HG02885 (cell line): ENCODE measurements around the gene VPS51.

ENCODE experiments used
- ATAC-seq: cut with Tn5 transposase; IDR thresholded peaks from one replicate; pipeline ENCODE4 v1.9.1; 2021; ENCODE audit warnings: mild to moderate bottlenecking; ENCODE audit not compliant: unreplicated experiment, poor library complexity

VPS51 gene

DNA sequence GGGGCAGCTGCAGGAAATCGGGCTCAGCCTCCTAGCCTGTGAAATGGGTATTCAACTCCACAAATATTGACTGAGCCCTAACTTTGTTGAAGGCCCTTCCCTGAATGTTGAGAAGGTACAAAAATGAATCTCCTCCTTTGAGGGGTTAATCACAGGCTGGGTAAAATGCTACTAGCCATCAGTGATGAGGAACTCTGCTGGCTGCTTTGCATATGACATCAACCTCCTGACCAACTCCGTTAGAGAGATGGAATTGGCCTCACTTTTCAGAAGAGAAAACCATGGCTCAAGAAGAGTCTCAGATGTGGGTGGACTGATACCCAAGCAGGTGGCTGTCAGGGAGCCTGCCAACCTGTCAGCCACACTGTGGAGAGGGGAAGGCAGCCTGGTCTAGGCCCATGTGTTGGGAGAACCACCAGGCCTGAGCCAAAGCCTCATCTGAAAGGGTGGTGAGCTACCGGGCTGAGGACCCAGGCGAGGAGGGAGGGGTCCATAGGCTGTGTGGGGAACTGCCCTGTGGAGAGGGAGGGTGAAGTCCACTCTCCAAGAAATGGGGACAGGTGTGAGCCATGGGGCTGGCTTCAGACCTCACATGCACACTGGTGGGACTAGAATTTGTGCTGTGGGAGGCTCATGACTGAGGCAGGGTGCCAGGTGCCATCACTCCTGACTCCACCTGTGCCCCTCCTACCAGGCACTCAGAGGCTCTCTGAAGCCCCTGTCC lies 23.9 kb upstream of the VPS51 start:
- ATAC-seq: no peak

DNA sequence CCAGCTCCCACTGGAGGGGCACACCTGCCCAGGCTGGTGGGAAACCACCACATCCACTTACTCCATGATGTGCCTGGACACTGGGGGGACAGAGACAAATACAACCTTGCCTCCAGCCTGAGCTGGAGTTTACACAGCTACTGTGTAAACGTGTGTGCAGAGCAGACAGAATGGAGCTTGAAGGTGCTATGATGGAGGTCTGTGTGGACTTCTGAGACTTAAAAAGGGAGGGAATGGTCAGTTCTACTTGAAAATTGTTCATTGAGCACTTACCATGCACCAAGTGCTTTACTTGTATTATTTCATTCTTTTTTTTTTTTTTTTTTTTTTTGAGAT lies 23.4 kb upstream of the VPS51 start:
- no peak for ATAC-seq

DNA sequence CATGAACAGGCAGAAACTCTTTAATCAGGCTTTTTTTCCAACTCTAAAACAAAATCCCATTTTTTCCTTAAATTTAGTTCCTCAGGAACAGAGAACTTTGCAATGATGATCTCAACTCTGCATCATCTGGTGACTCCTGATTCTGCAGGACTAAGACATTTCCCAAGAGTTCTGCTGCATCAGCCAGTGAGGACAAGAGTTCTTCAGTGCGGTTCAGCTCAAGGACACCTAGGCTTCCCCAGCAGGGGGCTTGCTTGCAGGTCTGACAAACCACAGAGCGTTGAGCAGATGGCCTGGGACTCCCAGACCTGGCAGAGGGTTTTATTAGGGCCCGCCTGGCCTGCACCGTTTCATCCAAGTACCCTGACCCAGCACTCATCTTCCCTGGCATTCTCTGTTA lies 18.6 kb upstream of the VPS51 start:
- no peak for ATAC-seq

DNA sequence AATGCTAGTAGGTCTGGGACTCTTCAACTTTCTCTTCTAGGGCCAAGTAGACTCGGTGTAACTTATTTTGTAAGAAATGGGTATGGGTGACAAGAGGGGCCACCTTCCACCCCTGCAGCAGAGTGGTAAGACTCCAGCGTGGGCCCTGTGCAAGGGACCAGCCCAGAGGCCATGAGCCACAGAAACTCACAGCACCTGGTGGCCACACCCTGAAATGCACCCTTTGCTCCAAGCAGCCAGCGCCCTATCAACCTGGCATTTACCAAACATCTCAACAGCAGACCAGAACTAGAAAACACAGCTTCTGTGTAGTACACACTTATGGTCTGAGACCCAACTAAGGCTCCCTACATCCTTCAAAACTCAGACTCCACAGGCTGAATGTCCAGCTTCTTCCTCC lies 17.9 kb upstream of the VPS51 start:
- ATAC-seq: peak; percentile 54

DNA sequence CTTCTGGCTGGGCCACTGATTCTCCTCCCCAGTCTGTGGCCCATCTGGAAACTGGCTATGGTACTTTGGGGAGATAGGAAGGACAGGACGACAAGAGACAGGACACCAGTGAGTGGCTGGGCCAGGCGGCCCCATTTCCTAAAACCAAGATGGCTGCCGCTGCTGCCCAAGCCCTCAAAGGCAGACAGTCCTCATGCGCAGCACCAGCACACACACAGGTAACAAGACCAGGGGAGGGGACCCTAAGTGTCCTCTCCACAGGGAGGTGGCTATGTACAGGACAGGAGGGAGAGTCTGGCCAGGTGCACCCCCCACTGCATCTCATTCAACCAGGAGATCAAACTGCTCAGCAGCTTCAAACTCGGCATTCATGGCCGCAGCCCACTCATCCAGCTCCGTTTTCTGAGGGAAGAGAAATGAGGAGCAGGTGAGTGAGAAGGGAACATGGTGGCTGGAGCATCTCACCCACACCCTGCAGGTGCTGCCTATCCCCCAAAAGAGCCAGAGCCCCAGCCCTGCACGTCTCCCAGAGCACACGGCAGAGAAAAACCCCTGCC lies 17.1 kb upstream of the VPS51 start:
- no peak for ATAC-seq

DNA sequence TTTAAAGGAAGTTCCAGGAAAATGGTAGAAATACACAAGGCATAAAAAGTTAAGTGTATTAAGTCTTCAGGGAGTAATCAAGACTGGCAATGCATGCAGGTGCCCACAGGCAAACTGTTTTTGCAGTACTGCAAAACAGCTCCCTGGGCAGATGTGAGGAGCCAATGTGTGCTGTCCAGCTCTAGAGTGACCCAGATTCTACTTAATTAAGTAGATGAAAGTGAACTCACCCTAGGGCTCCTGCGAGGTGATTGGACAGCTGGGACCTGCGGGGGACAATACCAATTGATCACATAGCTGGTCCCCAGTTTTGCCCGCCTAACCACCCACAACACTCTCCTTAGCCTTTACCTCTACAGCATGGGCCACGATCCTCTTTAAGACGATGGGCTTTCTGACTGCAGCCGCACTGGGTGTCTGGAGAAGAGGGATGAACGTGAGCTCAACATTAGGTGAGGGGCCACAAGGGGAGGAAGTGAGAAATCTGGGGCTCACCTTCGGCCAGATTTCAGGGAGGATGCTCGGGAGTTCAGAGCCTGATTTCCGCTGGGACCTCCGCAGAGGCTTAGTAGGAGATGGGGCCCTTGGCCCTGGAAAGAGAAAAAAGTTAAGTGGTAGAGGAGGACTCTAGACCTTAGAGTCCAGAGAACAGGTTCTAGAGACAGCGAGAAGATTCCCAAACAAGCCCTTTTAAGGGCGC lies 12.7 kb upstream of the VPS51 start:
- peak; percentile 13 for ATAC-seq

DNA sequence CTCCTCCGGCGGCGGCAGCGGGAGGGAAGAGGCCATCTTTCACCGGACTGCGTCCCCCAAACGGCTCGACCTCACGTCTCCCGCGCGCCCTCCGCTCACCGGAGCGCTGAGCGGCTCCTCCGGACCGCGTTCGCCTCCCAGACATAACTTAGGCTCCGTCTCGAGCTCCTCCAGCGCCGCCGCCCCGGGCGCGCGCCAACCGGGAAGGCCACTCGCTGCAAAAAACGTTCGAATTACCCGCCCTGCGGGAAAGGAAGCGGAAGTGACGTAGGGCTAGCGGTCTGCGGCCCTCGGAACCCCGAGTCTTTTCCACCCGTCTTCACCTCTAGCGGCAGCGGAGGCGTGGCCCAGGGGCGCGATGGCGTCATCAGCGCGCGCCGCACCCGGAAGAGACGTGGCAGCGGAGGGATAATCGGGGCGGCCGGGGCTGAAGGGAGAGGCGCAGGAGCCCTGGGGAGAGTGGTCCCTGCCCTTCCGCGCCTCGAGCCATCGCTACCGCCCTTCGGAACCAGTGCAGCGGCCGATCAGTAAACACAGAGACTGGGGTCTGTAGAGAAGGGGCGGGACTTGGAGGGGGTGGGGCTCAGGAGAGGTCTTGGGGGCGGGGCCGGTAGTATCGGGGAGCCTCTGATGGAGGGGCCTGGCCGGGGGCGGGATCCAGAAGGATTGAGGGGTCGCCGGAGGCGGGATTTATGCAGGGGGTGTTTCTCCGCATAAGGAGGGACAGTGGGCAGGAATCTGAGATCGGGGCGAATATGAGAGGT lies 12.0 kb upstream of the VPS51 start, which contains the start of the genes CDCA5 and ZFPL1:
Gene CDCA5, minus strand, starts transcription at position 207 of the 764 bp plus-strand sequence. Its CDS starts 62 bp downstream, at position 145.
Gene ZFPL1, plus strand, starts transcription at position 389 of the 764 bp plus-strand sequence. CDS start 477 bp downstream, outside the sequence.
- peak; percentile 91 for ATAC-seq

DNA sequence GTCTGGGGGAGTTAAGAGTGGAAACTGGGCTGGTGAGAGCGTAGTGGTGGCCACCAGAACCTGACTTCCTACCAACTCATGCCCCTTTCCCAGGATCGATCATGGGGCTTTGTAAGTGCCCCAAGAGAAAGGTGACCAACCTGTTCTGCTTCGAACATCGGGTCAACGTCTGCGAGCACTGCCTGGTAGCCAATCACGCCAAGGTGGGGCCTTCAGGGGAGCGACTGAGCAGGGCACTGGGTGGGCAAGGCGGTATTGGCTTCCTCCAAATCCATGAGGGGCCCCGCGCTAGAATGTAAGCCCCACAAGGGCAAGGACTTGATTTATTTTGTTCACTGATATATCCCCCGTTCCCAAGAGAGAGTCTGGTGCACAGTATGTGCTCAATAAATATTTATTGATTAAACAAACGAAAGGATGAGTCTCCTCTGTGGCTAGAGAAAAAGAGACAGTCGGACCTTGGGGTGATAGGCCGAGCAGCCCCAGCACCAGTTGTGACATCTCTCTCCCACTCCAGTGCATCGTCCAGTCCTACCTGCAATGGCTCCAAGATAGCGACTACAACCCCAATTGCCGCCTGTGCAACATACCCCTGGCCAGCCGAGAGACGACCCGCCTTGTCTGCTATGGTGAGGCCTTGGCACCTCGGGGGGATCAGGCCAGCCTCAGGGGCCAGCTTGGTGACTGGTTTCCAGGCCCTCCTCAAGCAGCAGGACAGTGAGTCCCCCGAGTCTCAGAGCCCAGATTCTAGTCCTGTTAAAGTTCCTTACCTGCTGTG lies 11.2 kb upstream of the VPS51 start:
- ATAC-seq: no peak

DNA sequence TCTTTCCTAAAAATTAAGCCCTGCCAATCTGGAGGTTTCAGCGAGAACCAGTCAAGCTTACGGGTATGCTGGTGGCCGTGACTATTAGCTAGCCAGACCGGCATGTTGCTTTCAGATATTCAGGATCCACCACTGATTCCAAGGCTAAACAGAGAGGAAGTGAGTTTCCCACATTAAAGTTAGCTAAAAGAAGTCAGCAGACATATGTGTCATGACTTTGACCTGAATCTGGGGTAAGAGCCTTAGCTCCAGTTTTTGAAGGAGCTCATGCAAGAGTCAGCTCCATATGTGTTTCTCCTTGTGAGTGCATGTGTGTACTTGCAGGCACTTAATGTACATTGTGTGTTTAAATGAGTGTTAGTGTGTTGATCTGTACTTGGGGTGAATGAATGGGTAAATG lies 10.6 kb upstream of the VPS51 start:
- ATAC-seq: no peak

DNA sequence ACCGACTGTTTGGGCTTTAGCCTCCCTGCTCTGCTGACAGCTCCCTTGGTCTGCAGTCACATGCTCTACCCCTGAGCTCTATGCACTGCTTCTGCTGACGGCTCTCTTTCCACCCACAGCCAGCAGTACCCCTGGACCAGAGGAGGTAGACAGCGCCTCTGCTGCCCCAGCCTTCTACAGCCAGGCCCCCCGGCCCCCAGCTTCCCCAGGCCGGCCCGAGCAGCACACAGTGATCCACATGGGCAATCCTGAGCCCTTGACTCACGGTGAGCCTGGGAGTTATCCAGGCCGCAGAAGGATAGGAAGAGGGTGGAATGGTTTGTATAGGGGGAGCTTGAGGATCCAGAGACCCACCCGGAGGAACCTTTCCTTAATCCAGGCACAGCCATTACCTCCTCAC lies 9.2 kb upstream of the VPS51 start:
- ATAC-seq: no peak

DNA sequence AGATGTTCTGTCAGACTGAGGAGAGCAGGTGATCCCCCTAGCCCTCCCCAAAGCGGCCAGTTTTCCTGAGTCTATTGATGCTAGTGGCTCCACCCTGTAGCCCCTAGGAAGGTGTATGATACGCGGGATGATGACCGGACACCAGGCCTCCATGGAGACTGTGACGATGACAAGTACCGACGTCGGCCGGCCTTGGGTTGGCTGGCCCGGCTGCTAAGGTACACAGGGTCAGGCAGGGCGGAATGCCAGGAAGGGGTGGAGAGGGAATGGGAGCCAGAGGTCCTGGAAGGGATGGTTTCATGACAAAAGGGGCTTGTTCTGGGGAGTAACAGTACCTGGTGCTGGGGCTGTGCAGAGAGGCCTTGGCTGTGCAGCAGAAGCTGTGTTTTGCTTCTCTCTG lies 8.8 kb upstream of the VPS51 start:
- no peak for ATAC-seq

DNA sequence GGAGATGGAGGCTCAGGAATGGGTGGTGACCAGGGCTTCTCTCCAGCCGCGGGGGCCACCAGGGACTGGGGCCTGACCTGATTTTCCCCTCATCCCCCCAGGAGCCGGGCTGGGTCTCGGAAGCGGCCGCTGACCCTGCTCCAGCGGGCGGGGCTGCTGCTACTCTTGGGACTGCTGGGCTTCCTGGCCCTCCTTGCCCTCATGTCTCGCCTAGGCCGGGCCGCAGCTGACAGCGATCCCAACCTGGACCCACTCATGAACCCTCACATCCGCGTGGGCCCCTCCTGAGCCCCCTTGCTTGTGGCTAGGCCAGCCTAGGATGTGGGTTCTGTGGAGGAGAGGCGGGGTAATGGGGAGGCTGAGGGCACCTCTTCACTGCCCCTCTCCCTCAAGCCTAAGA lies 8.2 kb upstream of the VPS51 start:
- ATAC-seq: no peak

DNA sequence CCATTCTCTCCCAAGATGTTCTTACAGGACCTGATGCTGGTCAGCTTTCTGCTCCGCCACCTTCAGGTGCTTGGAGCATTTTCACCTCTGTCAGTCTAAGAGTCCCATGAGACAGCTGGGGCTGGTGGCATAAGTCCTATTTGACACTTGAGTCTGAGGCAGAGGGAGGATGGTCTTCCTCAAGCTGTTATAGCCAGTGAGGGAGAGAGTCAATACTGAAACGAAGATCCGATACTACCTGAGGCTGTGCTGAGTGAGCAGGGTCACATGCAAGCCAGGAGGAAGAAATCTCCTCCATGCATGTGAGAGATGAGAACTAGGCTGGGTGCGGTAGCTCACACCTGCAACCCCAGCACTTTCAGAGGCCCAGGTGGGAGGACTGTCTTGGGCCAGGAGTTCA lies 6.4 kb upstream of the VPS51 start:
- ATAC-seq: no peak

DNA sequence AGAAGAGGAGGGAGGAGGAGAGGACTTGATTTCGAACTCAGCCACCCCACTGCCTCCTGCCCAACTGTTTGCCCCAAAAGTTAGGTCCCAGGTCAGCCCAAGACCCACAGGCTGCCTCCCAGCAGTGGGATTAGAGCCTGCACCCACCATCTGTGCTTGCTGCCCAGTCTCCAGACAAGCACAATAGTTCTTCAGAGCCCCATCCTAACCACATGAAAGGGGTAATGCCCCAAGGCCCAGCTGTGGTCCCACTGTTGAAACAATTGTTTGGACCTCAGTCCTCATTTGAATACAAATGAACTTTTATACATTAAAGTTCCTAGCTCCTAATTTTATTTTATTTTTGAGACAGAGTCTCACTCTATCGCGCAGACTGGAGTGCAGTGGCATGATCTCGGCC lies 5.4 kb upstream of the VPS51 start:
- ATAC-seq: no peak

DNA sequence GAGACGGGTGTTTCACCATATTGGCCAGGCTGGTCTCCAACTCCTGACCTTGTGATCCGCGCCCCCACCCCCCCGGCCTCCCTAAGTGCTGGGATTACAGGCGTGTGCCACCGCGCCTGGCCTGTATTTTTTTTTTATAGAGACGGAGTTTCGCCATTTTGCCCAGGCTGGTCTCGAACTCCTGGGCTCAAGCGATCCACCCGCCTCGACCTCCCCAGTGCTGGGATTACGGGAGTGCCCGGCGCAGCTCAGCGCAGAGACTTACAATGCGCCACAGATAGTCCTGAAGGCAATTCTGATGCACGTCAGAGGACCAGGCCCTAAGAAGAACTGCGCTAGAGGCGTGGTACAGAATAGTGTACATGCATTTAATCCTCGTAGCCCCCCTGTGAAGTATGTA lies 587 bp upstream of the VPS51 start:
- ATAC-seq: no peak

DNA sequence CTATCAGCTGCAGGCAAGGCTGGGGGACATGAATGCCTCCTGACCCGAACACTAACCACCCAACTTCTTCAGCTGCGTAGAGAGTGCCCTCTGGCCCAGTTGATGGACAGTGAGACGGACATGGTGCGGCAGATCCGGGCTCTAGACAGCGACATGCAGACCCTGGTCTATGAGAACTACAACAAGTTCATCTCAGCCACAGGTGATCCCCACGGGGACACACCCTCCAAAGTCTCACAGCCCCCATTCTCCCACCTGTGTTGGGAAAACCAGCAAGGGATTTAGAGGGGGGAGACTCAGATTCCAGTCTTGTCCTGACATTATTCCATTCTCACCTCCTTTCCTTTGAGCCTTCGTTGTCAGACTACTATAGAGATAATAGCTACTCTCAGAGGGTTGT lies 912 bp downstream of the VPS51 start:
- ATAC-seq: no peak

DNA sequence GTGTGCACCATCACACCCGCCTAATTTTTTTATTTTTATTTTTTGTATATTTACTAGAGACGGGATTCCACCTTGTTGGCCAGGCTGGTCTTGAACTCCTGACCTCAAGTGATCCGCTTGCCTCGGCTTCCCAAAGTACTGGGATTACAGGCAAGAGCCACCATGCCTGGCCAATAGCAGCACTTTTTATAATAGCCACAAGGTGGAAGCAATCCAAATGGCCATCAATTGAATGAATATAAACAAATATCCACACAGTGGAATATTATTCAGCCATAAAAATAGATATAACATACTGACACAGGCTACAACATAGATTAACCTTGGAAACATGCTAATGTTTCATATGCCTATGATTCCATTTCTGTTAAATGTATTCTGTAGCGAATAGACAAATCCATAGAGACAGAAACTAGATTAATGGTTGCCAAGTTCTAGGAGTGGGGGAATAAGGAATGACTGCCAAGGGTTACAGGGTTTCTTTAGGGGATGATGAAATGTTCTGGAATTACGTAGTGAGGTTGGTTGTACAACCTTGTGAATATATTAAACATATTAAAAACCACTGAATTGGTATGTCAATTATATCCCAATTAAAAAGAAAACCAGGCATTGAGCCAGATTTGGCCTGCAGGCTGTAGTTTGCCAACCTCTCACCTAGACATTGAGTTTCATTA lies 4.8 kb downstream of the VPS51 start:
- ATAC-seq: no peak

DNA sequence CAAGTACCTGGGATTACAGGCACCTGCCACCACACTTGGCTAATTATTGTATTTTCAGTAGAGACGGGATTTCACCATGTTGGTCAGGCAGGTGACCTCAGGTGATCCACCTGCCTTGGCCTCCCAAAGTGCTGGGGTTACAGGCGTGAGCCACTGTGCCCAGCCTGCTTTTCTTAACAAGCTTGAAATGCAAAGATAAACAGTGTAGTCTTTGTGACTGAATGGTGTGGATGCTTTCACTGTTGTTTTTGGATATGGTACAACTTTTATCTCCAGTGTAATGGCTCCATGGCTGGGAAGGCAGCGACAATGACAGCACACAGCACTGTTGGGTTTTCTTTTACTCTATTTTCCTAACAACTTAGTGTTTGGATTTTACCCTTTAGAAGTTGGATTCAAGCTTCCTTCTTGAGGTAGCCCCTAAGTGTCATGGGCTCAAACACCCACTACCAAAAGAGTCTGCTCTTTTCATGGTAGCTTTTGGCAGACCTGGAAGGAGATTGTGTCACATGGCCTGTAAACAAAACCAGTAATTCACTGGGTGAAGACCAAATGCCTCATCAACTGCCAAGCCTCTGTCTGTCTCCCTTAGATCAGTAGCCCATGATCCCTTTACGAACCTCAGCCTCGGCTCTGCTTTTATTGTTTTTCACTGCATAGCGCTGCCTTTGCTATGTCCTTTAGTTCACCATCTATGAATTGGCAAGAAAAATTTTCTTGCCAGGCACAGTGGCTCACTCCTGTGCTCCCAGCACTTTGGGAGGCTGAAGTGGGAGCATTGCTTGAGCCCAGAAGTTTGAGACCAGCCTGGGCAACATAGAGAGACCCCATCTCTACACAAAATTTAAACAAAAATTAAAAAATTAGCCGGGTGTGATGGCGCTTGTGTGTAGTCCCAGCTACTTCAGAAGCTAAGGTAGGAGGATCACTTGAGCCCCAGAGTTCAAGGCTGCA lies 6.4 kb downstream of the VPS51 start:
- no peak for ATAC-seq

DNA sequence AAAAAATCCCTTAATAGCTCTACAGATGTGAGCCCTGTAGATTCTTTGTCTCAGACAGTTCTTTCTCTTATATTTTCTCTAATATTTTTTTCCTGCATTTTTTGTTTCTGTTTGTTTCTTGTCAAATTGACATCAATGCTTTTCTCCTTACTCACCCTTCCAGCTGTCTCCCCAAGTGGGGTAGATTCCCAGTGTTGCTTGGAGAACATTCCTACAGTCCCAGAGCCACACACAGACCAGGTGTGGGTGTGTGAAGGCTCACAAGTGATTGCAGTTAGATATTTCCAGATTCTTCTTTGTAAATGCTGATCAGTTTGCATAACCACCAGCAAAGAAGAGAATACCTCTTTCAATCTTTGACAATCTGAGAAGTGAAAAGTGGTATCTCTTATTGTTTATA lies 7.5 kb downstream of the VPS51 start:
- no peak for ATAC-seq
